K562 (cell line): ENCODE measurements around the gene SARS1. TPM values are rescaled to one million over a fixed set of nuclear protein-coding genes. Genes with fewer than 3 reads are reported as not detected.

ENCODE experiments used
- ATF3 ChIP-seq, 2 experiments: fragments of 450-650 bp in 1 of 2; sonication (generic) in 1 of 2; formaldehyde crosslinking in 1 of 2; IDR thresholded peaks in 1 of 2; conservative IDR thresholded peaks in 1 of 2; 2 replicates each; pipeline versions ENCODE4 v1.6.1 to v1.8.1; 2016 to 2023; ENCODE audit warnings: mild to moderate bottlenecking in 2 of 2, moderate library complexity in 2 of 2, inconsistent platforms in 1 of 2, missing genetic modification reagents in 1 of 2
- E2F5 ChIP-seq: sonication (generic); formaldehyde crosslinking; IDR thresholded peaks from 2 replicates; pipeline ENCODE4 v1.8.0; 2022; ENCODE audit warnings: mild to moderate bottlenecking, missing genetic modification reagents
- LCOR ChIP-seq: sonication (generic); formaldehyde crosslinking; IDR thresholded peaks from 2 replicates; pipeline ENCODE4 v1.8.0; 2022; ENCODE audit warnings: mild to moderate bottlenecking, missing genetic modification reagents
- MLX ChIP-seq, 2 experiments: fragments of 450-650 bp in 1 of 2; sonication (generic) in 1 of 2; formaldehyde crosslinking; conservative IDR thresholded peaks; 2 replicates each; pipeline versions ENCODE4 v1.4.0 to v1.8.1; 2020 to 2022; ENCODE audit warnings: mild to moderate bottlenecking in 1 of 2, missing genetic modification reagents in 1 of 2
- NCOA1 ChIP-seq: fragments of 450-650 bp; IDR thresholded peaks from 2 replicates; pipeline ENCODE4 v1.6.1; 2016; ENCODE audit warnings: low read depth
- PTRF ChIP-seq: fragments of 450-650 bp; IDR thresholded peaks from 2 replicates; pipeline ENCODE4 v1.6.1; 2016; ENCODE audit warnings: mild to moderate bottlenecking, missing genetic modification characterization, missing compliant biosample characterization
- RERE ChIP-seq: sonication (generic); formaldehyde crosslinking; IDR thresholded peaks from 2 replicates; pipeline ENCODE4 v1.8.0; 2023; ENCODE audit warnings: missing genetic modification reagents, mild to moderate bottlenecking, borderline replicate concordance
- RNF2 ChIP-seq: sonication (generic); IDR thresholded peaks from 2 replicates; pipeline ENCODE4 v1.6.1; 2016
- RREB1 ChIP-seq: fragments of 250-450 bp; sonication (Bioruptor Pico); IDR thresholded peaks from 2 replicates; pipeline ENCODE4 v1.4.0; 2020
- SUPT5H ChIP-seq: fragments of 450-650 bp; IDR thresholded peaks from 2 replicates; pipeline ENCODE4 v1.6.1; 2016
- TBP ChIP-seq: optimal IDR thresholded peaks from 2 replicates; pipeline ENCODE3; 2011; ENCODE audit warnings: low read depth, low read length, improper control_type of control experiment
- ZFP30 ChIP-seq: fragments of 250-450 bp; sonication (Bioruptor Pico); IDR thresholded peaks from 2 replicates; pipeline ENCODE4 v1.8.0; 2022; ENCODE audit warnings: moderate library complexity, mild to moderate bottlenecking, inconsistent platforms, borderline replicate concordance
- polyA plus RNA-seq, 8 experiments: library from polyadenylated mRNA; depleted of rRNA in 4 of 8; stranded (reverse) in 5 of 8; unstranded in 3 of 8; fragments of >200 nt; fragmentation: Nextera tagmentation in 2 of 8; fragmentation: Illumina TruSeq in 1 of 8; extraction: Ambion mirVana in 2 of 8; extraction: Trizol in 1 of 8; gene quantifications; 2 replicates each; pipeline versions ENCODE4 v1.2.1 to v1.2.3, GENCODE V29; 2011 to 2014; ENCODE audit warnings: inconsistent platforms in 1 of 8, missing spikeins in 1 of 8
- total RNA-seq, 7 experiments: library from RNA; depleted of rRNA in 6 of 7; stranded (reverse); fragments of >200 nt in 6 of 7; fragmentation: Illumina TruSeq in 2 of 7; extraction: Trizol in 2 of 7; gene quantifications; 2 replicates each; pipeline versions ENCODE4 v1.2.1 to v1.2.3, GENCODE V29; 2011 to 2021; ENCODE audit warnings: low replicate concordance in 1 of 7

The SARS1 gene
- total and polyA plus RNA-seq, 9 of the 15 experiments (the other 6 are each of a cell fraction or from before 2014, with no cell fraction given) = 221 to 623 (median 254) TPM

- TF ChIP-seq LCOR (CRISPR knock-in tag) (0 out of 2 replicates have a peak, but pooled peaks have one; percentile 20), MLX (CRISPR knock-in tag; conservative IDR thresholded peaks at IDR 0.05) (no peak), RERE (CRISPR knock-in tag) (no peak), ZFP30 (CRISPR knock-in tag) (no peak), PTRF (tag) (no peak), SUPT5H (no peak), NCOA1 (no peak), E2F5 (no peak), TBP (no peak), ATF3 (IDR thresholded peaks at IDR 0.05) (peak; percentile 94), ATF3 (CRISPR knock-in tag; conservative IDR thresholded peaks at IDR 0.05) (no peak; the same call in 1 of the 2 replicates), RNF2 (no peak), RREB1 (CRISPR knock-in tag) (no peak)
These were observed 16.3 kb upstream of the SARS1 start (continued) for GRCh38 chr1:109197158-109198042.
